B cell (primary cell): ENCODE measurements around the gene HDHD5.

Source experiments
- EZH2 ChIP-seq: IDR thresholded peaks from 2 replicates; pipeline ENCODE4 v1.6.1; 2012; ENCODE audit warnings: borderline replicate concordance, low read depth, mild to moderate bottlenecking, moderate library complexity, low read length; ENCODE audit not compliant: insufficient read depth, poor library complexity, severe bottlenecking
- TF ChIP-seq, protein P1 (sequence below): fragments of 200-600 bp; IDR thresholded peaks from one replicate; pipeline ENCODE4 v1.8.0; 2022; ENCODE audit warnings: antibody characterized with exemption, mild to moderate bottlenecking

DNA sequence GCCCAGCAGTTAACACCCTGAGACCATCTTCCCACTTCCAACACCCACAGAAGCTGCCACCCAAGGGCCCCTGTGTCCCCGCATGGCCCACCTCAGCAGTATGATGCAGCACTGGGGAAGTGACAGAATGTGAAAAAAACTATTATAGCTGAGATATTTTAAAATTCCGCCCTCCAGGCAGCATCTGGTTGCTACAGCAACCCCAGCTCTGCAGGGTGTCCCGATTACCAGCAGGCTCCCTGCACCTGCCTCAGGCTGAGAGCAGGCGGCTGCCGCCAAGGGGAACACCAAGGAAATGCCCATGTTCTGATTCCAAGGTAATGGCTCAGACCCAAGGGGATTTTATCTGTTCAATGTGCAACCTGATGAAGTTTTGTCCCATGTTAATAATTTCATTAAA lies 27.4 kb downstream of the HDHD5 start:
- TF ChIP-seq, protein P1, sequence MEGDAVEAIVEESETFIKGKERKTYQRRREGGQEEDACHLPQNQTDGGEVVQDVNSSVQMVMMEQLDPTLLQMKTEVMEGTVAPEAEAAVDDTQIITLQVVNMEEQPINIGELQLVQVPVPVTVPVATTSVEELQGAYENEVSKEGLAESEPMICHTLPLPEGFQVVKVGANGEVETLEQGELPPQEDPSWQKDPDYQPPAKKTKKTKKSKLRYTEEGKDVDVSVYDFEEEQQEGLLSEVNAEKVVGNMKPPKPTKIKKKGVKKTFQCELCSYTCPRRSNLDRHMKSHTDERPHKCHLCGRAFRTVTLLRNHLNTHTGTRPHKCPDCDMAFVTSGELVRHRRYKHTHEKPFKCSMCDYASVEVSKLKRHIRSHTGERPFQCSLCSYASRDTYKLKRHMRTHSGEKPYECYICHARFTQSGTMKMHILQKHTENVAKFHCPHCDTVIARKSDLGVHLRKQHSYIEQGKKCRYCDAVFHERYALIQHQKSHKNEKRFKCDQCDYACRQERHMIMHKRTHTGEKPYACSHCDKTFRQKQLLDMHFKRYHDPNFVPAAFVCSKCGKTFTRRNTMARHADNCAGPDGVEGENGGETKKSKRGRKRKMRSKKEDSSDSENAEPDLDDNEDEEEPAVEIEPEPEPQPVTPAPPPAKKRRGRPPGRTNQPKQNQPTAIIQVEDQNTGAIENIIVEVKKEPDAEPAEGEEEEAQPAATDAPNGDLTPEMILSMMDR = no peak
- TF ChIP-seq EZH2 = no peak
